ENCODE measurements around the gene PNPLA2. TPM values are rescaled to one million over a fixed set of nuclear protein-coding genes. Genes with fewer than 3 reads are reported as not detected.

PNPLA2 gene
- total and polyA plus RNA-seq, 2 donors from 2014 or later, result 67.9 to 173 TPM

- Histone ChIP-seq H3K4me1 (ENCODE audit: control insufficient read depth in 2 of 3, insufficient read depth in 2 of 3, low read depth in 1 of 3, low read length in 3 of 3) (peaks cover 0 to 18% (median 5%) of the 10 kb centered on the region in 3 donors), H3K27ac (ENCODE audit: low read depth in 2 of 2, low read length in 2 of 2) (no peak overlapping the region), H3K36me3 (ENCODE audit: control insufficient read depth in 2 of 3, insufficient read depth in 3 of 3, low read length in 3 of 3) (no peaks in the 10 kb centered on the region), H3K4me3 (ENCODE audit: low read length in 3 of 3) (no peak overlapping the region), H3K27me3 (ENCODE audit: control insufficient read depth, insufficient read depth, low read length) (no peaks in the 10 kb centered on the region), H3K9me3 (ENCODE audit: control insufficient read depth in 2 of 3, insufficient read depth in 1 of 3, low read length in 3 of 3) (no peaks in the 10 kb centered on the region), H3K9ac (ENCODE audit: low read length in 3 of 3) (no peak overlapping the region)
- TF ChIP-seq, protein P1, sequence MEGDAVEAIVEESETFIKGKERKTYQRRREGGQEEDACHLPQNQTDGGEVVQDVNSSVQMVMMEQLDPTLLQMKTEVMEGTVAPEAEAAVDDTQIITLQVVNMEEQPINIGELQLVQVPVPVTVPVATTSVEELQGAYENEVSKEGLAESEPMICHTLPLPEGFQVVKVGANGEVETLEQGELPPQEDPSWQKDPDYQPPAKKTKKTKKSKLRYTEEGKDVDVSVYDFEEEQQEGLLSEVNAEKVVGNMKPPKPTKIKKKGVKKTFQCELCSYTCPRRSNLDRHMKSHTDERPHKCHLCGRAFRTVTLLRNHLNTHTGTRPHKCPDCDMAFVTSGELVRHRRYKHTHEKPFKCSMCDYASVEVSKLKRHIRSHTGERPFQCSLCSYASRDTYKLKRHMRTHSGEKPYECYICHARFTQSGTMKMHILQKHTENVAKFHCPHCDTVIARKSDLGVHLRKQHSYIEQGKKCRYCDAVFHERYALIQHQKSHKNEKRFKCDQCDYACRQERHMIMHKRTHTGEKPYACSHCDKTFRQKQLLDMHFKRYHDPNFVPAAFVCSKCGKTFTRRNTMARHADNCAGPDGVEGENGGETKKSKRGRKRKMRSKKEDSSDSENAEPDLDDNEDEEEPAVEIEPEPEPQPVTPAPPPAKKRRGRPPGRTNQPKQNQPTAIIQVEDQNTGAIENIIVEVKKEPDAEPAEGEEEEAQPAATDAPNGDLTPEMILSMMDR (IDR thresholded peaks at IDR 0.05; ENCODE audit: borderline replicate concordance, extremely low read depth, insufficient read depth), result no peak
- intact Hi-C loops (cut with DNase I), result loop anchor here (10.0 kb wide), 1 partner anchor 189 kb away; no protein-coding TSS in a partner anchor
- DNase-seq, result no peak
- no peak for FAIRE-seq
Measured at GRCh38 chr11:855330-855674, 36.6 kb downstream of the PNPLA2 start.

GRCh38 chr11:855796-856195 lies 37.1 kb downstream of the PNPLA2 start:
- no peak overlapping the region for H3K27ac ChIP-seq (ENCODE audit: low read depth in 2 of 2, low read length in 2 of 2)
- H3K4me1 ChIP-seq (ENCODE audit: control insufficient read depth in 2 of 3, insufficient read depth in 2 of 3, low read depth in 1 of 3, low read length in 3 of 3), result peaks cover 0 to 18% (median 5%) of the 10 kb centered on the region in 3 donors
- H3K4me3 ChIP-seq (ENCODE audit: low read length in 3 of 3), result no peak overlapping the region
- no peak overlapping the region for H3K9ac ChIP-seq (ENCODE audit: low read length in 3 of 3)
- no peak for DNase-seq
- TF ChIP-seq, protein P1 (IDR thresholded peaks at IDR 0.05; ENCODE audit: borderline replicate concordance, extremely low read depth, insufficient read depth), result no peak
- no peaks in the 10 kb centered on the region for H3K9me3 ChIP-seq (ENCODE audit: control insufficient read depth in 2 of 3, insufficient read depth in 1 of 3, low read length in 3 of 3)
- no peak for FAIRE-seq
- no peaks in the 10 kb centered on the region for H3K27me3 ChIP-seq (ENCODE audit: control insufficient read depth, insufficient read depth, low read length)
- intact Hi-C loops (cut with DNase I), result loop anchor here (10.0 kb wide), 1 partner anchor 189 kb away; no protein-coding TSS in a partner anchor
- no peaks in the 10 kb centered on the region for H3K36me3 ChIP-seq (ENCODE audit: control insufficient read depth in 2 of 3, insufficient read depth in 3 of 3, low read length in 3 of 3)

- DNase-seq, result no peak
- TF ChIP-seq, protein P1 (IDR thresholded peaks at IDR 0.05; ENCODE audit: borderline replicate concordance, extremely low read depth, insufficient read depth), result no peak
- no peaks in the 10 kb centered on the region for H3K36me3 ChIP-seq (ENCODE audit: control insufficient read depth in 2 of 3, insufficient read depth in 3 of 3, low read length in 3 of 3)
- no peak overlapping the region for H3K9ac ChIP-seq (ENCODE audit: low read length in 3 of 3)
- H3K27me3 ChIP-seq (ENCODE audit: control insufficient read depth, insufficient read depth, low read length), result no peaks in the 10 kb centered on the region
- FAIRE-seq, result no peak
- no peak overlapping the region for H3K4me3 ChIP-seq (ENCODE audit: low read length in 3 of 3)
- no peak overlapping the region for H3K27ac ChIP-seq (ENCODE audit: low read depth in 2 of 2, low read length in 2 of 2)
- no peaks in the 10 kb centered on the region for H3K9me3 ChIP-seq (ENCODE audit: control insufficient read depth in 2 of 3, insufficient read depth in 1 of 3, low read length in 3 of 3)
- intact Hi-C loops (cut with DNase I), result loop anchor here (10.0 kb wide), 1 partner anchor 188 kb away; no protein-coding TSS in a partner anchor
- peaks cover 0 to 14% (median 5%) of the 10 kb centered on the region in 3 donors for H3K4me1 ChIP-seq (ENCODE audit: control insufficient read depth in 2 of 3, insufficient read depth in 2 of 3, low read depth in 1 of 3, low read length in 3 of 3)
Measured at GRCh38 chr11:856397-856796, 37.7 kb downstream of the PNPLA2 start.

All from kidney (tissue), 14 donors.